Fibroblast of lung (primary cell): ENCODE results near the gene PIMREG.

Source experiments
- CTCF ChIP-seq, 2 donors: IDR thresholded peaks in 1 of 2; conservative IDR thresholded peaks in 1 of 2; 1 replicate in 1 of 2; 2 replicates in 1 of 2; pipeline ENCODE4 v1.5.1; 2011 to 2012; ENCODE audit warnings: low read length in 2 of 2, control low read depth in 1 of 2, inconsistent platforms in 1 of 2, low read depth in 1 of 2, mild to moderate bottlenecking in 1 of 2
- EZH2 ChIP-seq: IDR thresholded peaks from 2 replicates; pipeline ENCODE4 v1.5.1; 2012; ENCODE audit warnings: low read length, control low read depth, mild to moderate bottlenecking; ENCODE audit errors: missing control alignments

GRCh38 chr17:6496116-6496481, 51.8 kb downstream of the PIMREG start:
- TF ChIP-seq CTCF (conservative IDR thresholded peaks at IDR 0.05 in 1 of 2, IDR thresholded peaks at IDR 0.05 in 1 of 2; ENCODE audit: low read depth in 1 of 2, low read length in 2 of 2) = no peak
- no peak for TF ChIP-seq EZH2
